GM21447 (cell line): ENCODE data around the gene GNAT1.
"Not testable (repeated sequence)": the region's sequence is repeated elsewhere in the genome, so short reads cannot be mapped to it uniquely, and the experiment has no call there.

Experiments
- ATAC-seq: cut with Tn5 transposase; IDR thresholded peaks from one replicate; pipeline ENCODE4 v1.9.1; 2021; ENCODE audit not compliant: unreplicated experiment

Gene GNAT1

GRCh38 chr3:50217681-50218080 is 26.3 kb downstream of the GNAT1 start:
- no peak for ATAC-seq

GRCh38 chr3:50218448-50218847 is 27.0 kb downstream of the GNAT1 start:
- no peak for ATAC-seq

- ATAC-seq: no peak
These were observed 27.9 kb downstream of the GNAT1 start for GRCh38 chr3:50219285-50219684.

- ATAC-seq: no peak
These were observed 28.7 kb downstream of the GNAT1 start for GRCh38 chr3:50220109-50220508.

- no peak for ATAC-seq
These were observed 29.6 kb downstream of the GNAT1 start for GRCh38 chr3:50221051-50221410.

- no peak for ATAC-seq
These were observed 30.2 kb downstream of the GNAT1 start for GRCh38 chr3:50221411-50222168.

GRCh38 chr3:50222169-50222528 is 30.7 kb downstream of the GNAT1 start:
- no peak for ATAC-seq

- ATAC-seq: no peak
These were observed 33.2 kb downstream of the GNAT1 start for GRCh38 chr3:50224639-50225038.

GRCh38 chr3:50226888-50227389 is 35.5 kb downstream of the GNAT1 start:
- peak; percentile 21 for ATAC-seq

- peak; percentile 73 for ATAC-seq
These were observed 36.2 kb downstream of the GNAT1 start for GRCh38 chr3:50227390-50228183.

- not testable (repeated sequence) for ATAC-seq
These were observed 36.9 kb downstream of the GNAT1 start for GRCh38 chr3:50228184-50228763.

GRCh38 chr3:50229490-50229889 is 38.1 kb downstream of the GNAT1 start:
- no peak for ATAC-seq

- no peak for ATAC-seq
These were observed 38.8 kb downstream of the GNAT1 start for GRCh38 chr3:50230104-50230793.

- no peak for ATAC-seq
These were observed 39.4 kb downstream of the GNAT1 start for GRCh38 chr3:50230794-50231125.

GRCh38 chr3:50231581-50231980 is 40.2 kb downstream of the GNAT1 start:
- no peak for ATAC-seq

- ATAC-seq: no peak
These were observed 40.9 kb downstream of the GNAT1 start for GRCh38 chr3:50232303-50232702.

GRCh38 chr3:50233176-50233575 is 41.8 kb downstream of the GNAT1 start:
- no peak for ATAC-seq

GRCh38 chr3:50235716-50236483 is 44.5 kb downstream of the GNAT1 start, which contains the start of gene GNAI2:
GNAI2 (plus strand) TSS chr3:50236204; CDS start chr3:50236336, 132 bp downstream.
- ATAC-seq: peak; percentile 90

GRCh38 chr3:50236484-50237132 is 45.2 kb downstream of the GNAT1 start:
- no peak for ATAC-seq

GRCh38 chr3:50237133-50237651 is 45.8 kb downstream of the GNAT1 start:
- ATAC-seq: no peak
